Ishikawa (cell line): Measurements from ENCODE around the gene MICALL2.

ENCODE experiments used
- EP300 ChIP-seq: IDR thresholded peaks from 2 replicates; pipeline ENCODE4 v1.6.1; 2012; ENCODE audit warnings: borderline replicate concordance
- MAX ChIP-seq: IDR thresholded peaks from 2 replicates; pipeline ENCODE4 v1.6.1; 2012
- RAD21 ChIP-seq: IDR thresholded peaks from 2 replicates; pipeline ENCODE4 v1.6.1; 2012; ENCODE audit warnings: low read depth
- REST ChIP-seq: IDR thresholded peaks from 2 replicates; pipeline ENCODE4 v1.6.1; 2012; ENCODE audit warnings: low read depth, mild to moderate bottlenecking
- TAF1 ChIP-seq: IDR thresholded peaks from 2 replicates; pipeline ENCODE4 v1.6.1; 2012; ENCODE audit warnings: low read depth, mild to moderate bottlenecking
- TCF12 ChIP-seq: IDR thresholded peaks from 2 replicates; pipeline ENCODE4 v1.6.1; 2012; ENCODE audit warnings: low read depth

- TF ChIP-seq TAF1 = no peak
- TF ChIP-seq EP300 = no peak
- TF ChIP-seq TCF12 = no peak
- no peak for TF ChIP-seq REST
- TF ChIP-seq MAX = no peak
- no peak for TF ChIP-seq RAD21
Observed at GRCh38 chr7:1410992-1411391, 48.3 kb downstream of the MICALL2 start.
